Loucy (cell line): ENCODE data around the gene PDXP.

Source experiments
- H2AFZ ChIP-seq: fragments of 200-600 bp; sonication (generic); 2 replicates; pipeline ENCODE4 v1.6.0; 2016; ENCODE audit warnings: antibody characterized with exemption, mild to moderate bottlenecking, low read length, moderate library complexity
- H3F3A ChIP-seq: fragments of 200-600 bp; 2 replicates; pipeline ENCODE4 v1.6.0; 2016; ENCODE audit warnings: antibody characterized with exemption, low read depth, mild to moderate bottlenecking
- H3K27me3 ChIP-seq: fragments of 200-600 bp; sonication (generic); 2 replicates; pipeline ENCODE4 v1.6.1; 2014; ENCODE audit warnings: low read length, mild to moderate bottlenecking; ENCODE audit not compliant: insufficient read depth, poor library complexity, severe bottlenecking
- H3K36me3 ChIP-seq: fragments of 200-600 bp; sonication (generic); 2 replicates; pipeline ENCODE4 v1.6.1; 2016; ENCODE audit warnings: low read length; ENCODE audit not compliant: insufficient read depth
- H3K4me1 ChIP-seq: fragments of 200-600 bp; sonication (generic); 2 replicates; pipeline ENCODE4 v1.5.1; 2014; ENCODE audit warnings: low read length, mild to moderate bottlenecking; ENCODE audit not compliant: insufficient read depth, poor library complexity, severe bottlenecking
- H3K4me2 ChIP-seq: fragments of 200-600 bp; sonication (generic); 2 replicates; pipeline ENCODE4 v1.6.0; 2014; ENCODE audit warnings: antibody characterized with exemption, low read length, low read depth, mild to moderate bottlenecking; ENCODE audit not compliant: poor library complexity, severe bottlenecking
- H3K4me3 ChIP-seq: fragments of 200-600 bp; sonication (generic); 2 replicates; pipeline ENCODE4 v1.5.1; 2014; ENCODE audit warnings: low read length, mild to moderate bottlenecking, mixed read lengths; ENCODE audit not compliant: poor library complexity, severe bottlenecking
- H3K79me2 ChIP-seq: fragments of 200-600 bp; sonication (generic); 2 replicates; pipeline ENCODE4 v1.6.1; 2014; ENCODE audit warnings: low read length; ENCODE audit not compliant: insufficient read depth
- H3K9ac ChIP-seq: fragments of 200-600 bp; sonication (generic); 2 replicates; pipeline ENCODE4 v1.6.0; 2014; ENCODE audit warnings: mild to moderate bottlenecking, low read depth, low read length, moderate library complexity; ENCODE audit not compliant: poor library complexity, severe bottlenecking
- H3K9me2 ChIP-seq: fragments of 200-600 bp; sonication (generic); replicated peaks from 2 replicates; pipeline ENCODE4 v1.6.1; 2016; ENCODE audit warnings: low read depth, low read length, mixed read lengths
- H3K9me3 ChIP-seq: fragments of 200-600 bp; sonication (generic); 2 replicates; pipeline ENCODE4 v1.6.1; 2014; ENCODE audit warnings: mild to moderate bottlenecking, antibody characterized with exemption, low read length, low read depth; ENCODE audit not compliant: insufficient read depth
- H4K20me1 ChIP-seq: fragments of 200-600 bp; sonication (generic); 2 replicates; pipeline ENCODE4 v1.6.0; 2014; ENCODE audit warnings: antibody characterized with exemption, low read length, mild to moderate bottlenecking; ENCODE audit not compliant: insufficient read depth, poor library complexity, severe bottlenecking
- EZH2phosphoT487 ChIP-seq: fragments of 200-600 bp; IDR thresholded peaks from 2 replicates; pipeline ENCODE4 v1.6.1; 2018; ENCODE audit warnings: antibody characterized with exemption, mild to moderate bottlenecking, moderate library complexity, borderline replicate concordance
- TF ChIP-seq, protein P1 (sequence below): fragments of 200-600 bp; sonication (generic); conservative IDR thresholded peaks from 2 replicates; pipeline ENCODE4 v1.5.1; 2014; ENCODE audit warnings: mild to moderate bottlenecking, antibody characterized with exemption, low read length

The PDXP gene

DNA sequence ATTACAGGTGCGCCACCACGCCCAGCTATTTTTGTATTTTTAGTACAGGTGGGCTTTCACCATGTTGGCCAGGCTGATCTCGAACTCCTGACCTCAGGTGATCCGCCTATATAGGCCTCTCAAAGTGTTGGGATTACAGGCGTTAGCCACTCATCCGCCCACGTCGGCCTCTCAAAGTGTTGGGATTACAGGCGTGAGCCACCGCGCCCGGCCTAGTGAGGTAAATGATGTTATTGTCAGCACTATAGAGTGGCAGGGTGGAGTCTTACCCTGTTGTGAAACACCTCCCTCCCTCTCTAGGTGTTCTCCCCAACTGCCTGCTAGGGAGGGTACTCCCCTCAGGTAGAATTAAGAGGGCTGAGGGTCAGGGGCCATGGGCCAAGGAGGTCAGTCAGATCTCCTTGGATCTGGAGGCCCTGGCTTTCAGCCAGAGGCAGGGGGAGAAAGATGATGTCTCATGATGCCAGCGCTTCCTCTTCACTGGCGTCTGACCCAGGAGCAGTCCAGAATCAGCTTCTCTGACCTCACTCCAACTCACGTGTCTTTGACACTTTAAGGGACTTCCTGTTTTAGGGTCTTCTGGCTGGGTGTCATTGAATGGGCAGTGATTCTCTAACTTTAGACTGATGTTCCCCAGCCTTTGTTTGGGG, 47.9 kb upstream of the PDXP start:
- Histone ChIP-seq H3F3A (no peaks in the 10 kb centered on the region), H3K36me3 (peaks cover 4% of the 10 kb centered on the region; the same call in 1 of the 2 replicates), H4K20me1 (peaks cover 17% of the 10 kb centered on the region), H3K9me3 (no peaks in the 10 kb centered on the region), H3K27me3 (no peaks in the 10 kb centered on the region), H3K4me3 (peak overlapping the region; percentile 94), H2AFZ (no peak overlapping the region), H3K79me2 (peaks cover 35% of the 10 kb centered on the region), H3K9me2 (no peaks in the 10 kb centered on the region), H3K4me1 (peaks cover 25% of the 10 kb centered on the region), H3K9ac (peak overlapping the region; percentile 95), H3K4me2 (peak overlapping the region; percentile 87)
- no peak for TF ChIP-seq EZH2phosphoT487
- TF ChIP-seq, protein P1, sequence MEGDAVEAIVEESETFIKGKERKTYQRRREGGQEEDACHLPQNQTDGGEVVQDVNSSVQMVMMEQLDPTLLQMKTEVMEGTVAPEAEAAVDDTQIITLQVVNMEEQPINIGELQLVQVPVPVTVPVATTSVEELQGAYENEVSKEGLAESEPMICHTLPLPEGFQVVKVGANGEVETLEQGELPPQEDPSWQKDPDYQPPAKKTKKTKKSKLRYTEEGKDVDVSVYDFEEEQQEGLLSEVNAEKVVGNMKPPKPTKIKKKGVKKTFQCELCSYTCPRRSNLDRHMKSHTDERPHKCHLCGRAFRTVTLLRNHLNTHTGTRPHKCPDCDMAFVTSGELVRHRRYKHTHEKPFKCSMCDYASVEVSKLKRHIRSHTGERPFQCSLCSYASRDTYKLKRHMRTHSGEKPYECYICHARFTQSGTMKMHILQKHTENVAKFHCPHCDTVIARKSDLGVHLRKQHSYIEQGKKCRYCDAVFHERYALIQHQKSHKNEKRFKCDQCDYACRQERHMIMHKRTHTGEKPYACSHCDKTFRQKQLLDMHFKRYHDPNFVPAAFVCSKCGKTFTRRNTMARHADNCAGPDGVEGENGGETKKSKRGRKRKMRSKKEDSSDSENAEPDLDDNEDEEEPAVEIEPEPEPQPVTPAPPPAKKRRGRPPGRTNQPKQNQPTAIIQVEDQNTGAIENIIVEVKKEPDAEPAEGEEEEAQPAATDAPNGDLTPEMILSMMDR = no peak

DNA sequence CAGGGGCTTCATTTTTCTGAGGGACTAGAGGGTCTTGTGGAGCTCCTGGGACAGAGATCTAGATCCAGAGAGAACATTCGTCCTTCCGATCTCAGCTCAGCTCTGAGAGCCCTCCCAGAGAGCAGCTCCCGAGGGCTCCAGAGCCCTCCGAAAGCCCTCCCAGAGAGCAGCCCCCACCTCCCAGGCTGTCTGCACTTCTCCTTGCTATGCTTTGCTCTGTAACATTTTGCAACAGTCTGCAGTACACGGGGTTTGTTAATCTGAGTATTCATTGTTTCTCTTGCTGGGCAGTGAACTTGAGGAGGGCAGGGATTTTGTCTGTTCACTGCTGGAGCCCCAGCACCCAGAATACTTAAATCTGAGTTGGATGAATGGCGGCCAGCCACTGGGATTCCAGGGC, 47.3 kb upstream of the PDXP start:
- Histone ChIP-seq H3F3A (no peaks in the 10 kb centered on the region), H3K9ac (peak overlapping the region; percentile 21), H3K79me2 (peaks cover 35% of the 10 kb centered on the region), H3K4me2 (peak overlapping the region; percentile 87), H4K20me1 (peaks cover 17% of the 10 kb centered on the region), H3K27me3 (no peaks in the 10 kb centered on the region), H3K9me2 (no peaks in the 10 kb centered on the region), H2AFZ (no peak overlapping the region), H3K4me3 (peak overlapping the region; percentile 94), H3K36me3 (peaks cover 7% of the 10 kb centered on the region; the same call in 1 of the 2 replicates), H3K9me3 (no peaks in the 10 kb centered on the region), H3K4me1 (peaks cover 23% of the 10 kb centered on the region)
- TF ChIP-seq EZH2phosphoT487 = no peak

GRCh38 chr22:37616201-37617083, 42.1 kb upstream of the PDXP start:
- Histone ChIP-seq H3K4me3 (no peak overlapping the region), H3K9ac (no peak overlapping the region), H3K4me2 (no peak overlapping the region), H3K27me3 (no peaks in the 10 kb centered on the region), H3K79me2 (peaks cover 10% of the 10 kb centered on the region), H4K20me1 (no peaks in the 10 kb centered on the region), H3K9me2 (no peaks in the 10 kb centered on the region), H2AFZ (no peak overlapping the region), H3F3A (no peaks in the 10 kb centered on the region), H3K36me3 (peaks cover 35% of the 10 kb centered on the region; the same call in 1 of the 2 replicates), H3K9me3 (no peaks in the 10 kb centered on the region), H3K4me1 (peaks cover 2% of the 10 kb centered on the region)
- TF ChIP-seq EZH2phosphoT487 = no peak
- TF ChIP-seq, protein P1 = no peak
